Measurements from ENCODE around the gene PLEKHA6.

Gene PLEKHA6

GRCh38 chr1:204264805-204265204 lies 94.9 kb downstream of the PLEKHA6 start:
- no peak overlapping the region for H3K4me3 ChIP-seq (replicated peaks; ENCODE audit: insufficient read depth, low read length)
- no peak overlapping the region for H3K27ac ChIP-seq (replicated peaks)
- no peak for TF ChIP-seq REST (IDR thresholded peaks at IDR 0.05; ENCODE audit: insufficient replicate concordance, low read depth)
- TF ChIP-seq POLR2AphosphoS5 (IDR thresholded peaks at IDR 0.05; ENCODE audit: low read depth), result no peak
- TF ChIP-seq GABPA (IDR thresholded peaks at IDR 0.05; ENCODE audit: low read depth), result no peak
- TF ChIP-seq CTCF (IDR thresholded peaks at IDR 0.05; ENCODE audit: insufficient read depth, low read length), result no peak
- TF ChIP-seq SPI1 (IDR thresholded peaks at IDR 0.05; ENCODE audit: borderline replicate concordance, low read depth), result no peak
- H3K27me3 ChIP-seq (ENCODE audit: insufficient read depth, poor library complexity, severe bottlenecking), result no peaks in the 10 kb centered on the region
- no peak for DNase-seq (ENCODE audit: low read depth in 1 of 2, low spot score in 1 of 2)

- H3K27me3 ChIP-seq (ENCODE audit: insufficient read depth, poor library complexity, severe bottlenecking), result no peaks in the 10 kb centered on the region
- no peak overlapping the region for H3K27ac ChIP-seq (replicated peaks)
- no peak for TF ChIP-seq CTCF (IDR thresholded peaks at IDR 0.05; ENCODE audit: insufficient read depth, low read length)
- TF ChIP-seq REST (IDR thresholded peaks at IDR 0.05; ENCODE audit: insufficient replicate concordance, low read depth), result no peak
- TF ChIP-seq POLR2AphosphoS5 (IDR thresholded peaks at IDR 0.05; ENCODE audit: low read depth), result no peak
- no peak for TF ChIP-seq SPI1 (IDR thresholded peaks at IDR 0.05; ENCODE audit: borderline replicate concordance, low read depth)
- TF ChIP-seq GABPA (IDR thresholded peaks at IDR 0.05; ENCODE audit: low read depth), result no peak
- no peak for DNase-seq (ENCODE audit: low read depth in 1 of 2, low spot score in 1 of 2)
- no peak overlapping the region for H3K4me3 ChIP-seq (replicated peaks; ENCODE audit: insufficient read depth, low read length)
Observed at GRCh38 chr1:204263254-204263910, 96.3 kb downstream of the PLEKHA6 start.

GRCh38 chr1:204262506-204263253 lies 97.0 kb downstream of the PLEKHA6 start:
- DNase-seq (ENCODE audit: low read depth in 1 of 2, low spot score in 1 of 2), result no peak
- Histone ChIP-seq H3K4me3 (replicated peaks; ENCODE audit: insufficient read depth, low read length) (no peak overlapping the region), H3K27me3 (ENCODE audit: insufficient read depth, poor library complexity, severe bottlenecking) (no peaks in the 10 kb centered on the region), H3K27ac (replicated peaks) (no peak overlapping the region)
- no peak for TF ChIP-seq POLR2AphosphoS5 (IDR thresholded peaks at IDR 0.05; ENCODE audit: low read depth)
- no peak for TF ChIP-seq SPI1 (IDR thresholded peaks at IDR 0.05; ENCODE audit: borderline replicate concordance, low read depth)
- no peak for TF ChIP-seq GABPA (IDR thresholded peaks at IDR 0.05; ENCODE audit: low read depth)
- no peak for TF ChIP-seq REST (IDR thresholded peaks at IDR 0.05; ENCODE audit: insufficient replicate concordance, low read depth)
- no peak for TF ChIP-seq CTCF (IDR thresholded peaks at IDR 0.05; ENCODE audit: insufficient read depth, low read length)
